K562 (cell line): ENCODE measurements around the gene EMD. TPM values are rescaled to one million over a fixed set of nuclear protein-coding genes. Genes with fewer than 3 reads are reported as not detected.

Experiments
- CEBPG ChIP-seq, 3 experiments: fragments of 200-800 bp in 1 of 3; sonication (Bioruptor generic) in 1 of 3; sonication (generic) in 1 of 3; formaldehyde crosslinking in 1 of 3; IDR thresholded peaks in 2 of 3; conservative IDR thresholded peaks in 1 of 3; 2 replicates each; pipeline versions ENCODE4 v1.6.1 to v1.8.0; 2016 to 2022; ENCODE audit warnings: missing compliant biosample characterization in 2 of 3, missing genetic modification characterization in 2 of 3, mild to moderate bottlenecking in 1 of 3, missing genetic modification reagents in 1 of 3
- ERF ChIP-seq: fragments of 450-650 bp; formaldehyde crosslinking; IDR thresholded peaks from 2 replicates; pipeline ENCODE4 v1.4.0; 2020; ENCODE audit warnings: mild to moderate bottlenecking, mixed read lengths
- GTF2E2 ChIP-seq: fragments of 200-800 bp; sonication (Bioruptor generic); IDR thresholded peaks from 2 replicates; pipeline ENCODE4 v1.6.1; 2016; ENCODE audit warnings: missing genetic modification characterization, missing compliant biosample characterization
- HNRNPL ChIP-seq: fragments of 200-400 bp; formaldehyde crosslinking; IDR thresholded peaks from 2 replicates; pipeline ENCODE4 v1.6.1; 2017; ENCODE audit warnings: low read depth, mild to moderate bottlenecking, low read length
- ID3 ChIP-seq, 2 experiments: fragments of 250-450 bp in 1 of 2; fragments of 450-650 bp in 1 of 2; sonication (Bioruptor Pico) in 1 of 2; IDR thresholded peaks; 2 replicates each; pipeline versions ENCODE4 v1.6.1 to v1.8.0; 2016 to 2021; ENCODE audit warnings: mild to moderate bottlenecking in 2 of 2, moderate library complexity in 2 of 2, missing compliant biosample characterization in 1 of 2, missing genetic modification characterization in 1 of 2
- IRF2 ChIP-seq: sonication (generic); formaldehyde crosslinking; IDR thresholded peaks from 2 replicates; pipeline ENCODE4 v1.8.1; 2022; ENCODE audit warnings: mild to moderate bottlenecking, missing genetic modification reagents
- NCOR1 ChIP-seq: fragments of 450-650 bp; IDR thresholded peaks from 2 replicates; pipeline ENCODE4 v1.6.1; 2016; ENCODE audit warnings: mild to moderate bottlenecking, moderate library complexity
- SIN3A ChIP-seq, 2 experiments: fragments of 150-350 bp in 1 of 2; IDR thresholded peaks; 2 replicates each; pipeline ENCODE4 v1.6.1; 2011 to 2016; ENCODE audit warnings: borderline replicate concordance in 2 of 2, low read depth in 2 of 2, low read length in 2 of 2, mild to moderate bottlenecking in 2 of 2, moderate library complexity in 2 of 2; ENCODE audit not compliant: control insufficient read depth in 1 of 2
- STAT6 ChIP-seq: sonication (generic); formaldehyde crosslinking; IDR thresholded peaks from 2 replicates; pipeline ENCODE4 v1.8.1; 2023; ENCODE audit warnings: mild to moderate bottlenecking, missing genetic modification reagents
- ZFP91 ChIP-seq: sonication (generic); formaldehyde crosslinking; IDR thresholded peaks from 2 replicates; pipeline ENCODE4 v1.8.0; 2022; ENCODE audit warnings: mild to moderate bottlenecking, missing genetic modification reagents
- ZNF764 ChIP-seq: fragments of 250-450 bp; sonication (Bioruptor Pico); IDR thresholded peaks from 2 replicates; pipeline ENCODE4 v1.4.0; 2020; ENCODE audit warnings: low read depth, mild to moderate bottlenecking, moderate library complexity
- polyA plus RNA-seq, 8 experiments: library from polyadenylated mRNA; depleted of rRNA in 4 of 8; stranded (reverse) in 5 of 8; unstranded in 3 of 8; fragments of >200 nt; fragmentation: Nextera tagmentation in 2 of 8; fragmentation: Illumina TruSeq in 1 of 8; extraction: Ambion mirVana in 2 of 8; extraction: Trizol in 1 of 8; gene quantifications; 2 replicates each; pipeline versions ENCODE4 v1.2.1 to v1.2.3, GENCODE V29; 2011 to 2014; ENCODE audit warnings: inconsistent platforms in 1 of 8, missing spikeins in 1 of 8
- total RNA-seq, 7 experiments: library from RNA; depleted of rRNA in 6 of 7; stranded (reverse); fragments of >200 nt in 6 of 7; fragmentation: Illumina TruSeq in 2 of 7; extraction: Trizol in 2 of 7; gene quantifications; 2 replicates each; pipeline versions ENCODE4 v1.2.1 to v1.2.3, GENCODE V29; 2011 to 2021; ENCODE audit warnings: low replicate concordance in 1 of 7
- TF ChIP-seq, protein P1 (sequence below), 2 experiments: fragments of 450-650 bp; IDR thresholded peaks; 2 replicates each; pipeline ENCODE4 v1.6.1; 2016
- TF ChIP-seq, protein P2 (sequence below), 2 experiments: fragments of 450-650 bp in 1 of 2; IDR thresholded peaks; 2 replicates each; pipeline ENCODE4 v1.6.1; 2011 to 2017; ENCODE audit warnings: low read depth in 2 of 2, antibody characterized with exemption in 1 of 2, borderline replicate concordance in 1 of 2, low read length in 1 of 2, mild to moderate bottlenecking in 1 of 2, mixed read lengths in 1 of 2; ENCODE audit not compliant: control insufficient read depth in 1 of 2

Gene EMD
- total and polyA plus RNA-seq, 9 of the 15 experiments (the other 6 are each of a cell fraction or from before 2014, with no cell fraction given): 2.3 to 206 (median 61.9) TPM

DNA sequence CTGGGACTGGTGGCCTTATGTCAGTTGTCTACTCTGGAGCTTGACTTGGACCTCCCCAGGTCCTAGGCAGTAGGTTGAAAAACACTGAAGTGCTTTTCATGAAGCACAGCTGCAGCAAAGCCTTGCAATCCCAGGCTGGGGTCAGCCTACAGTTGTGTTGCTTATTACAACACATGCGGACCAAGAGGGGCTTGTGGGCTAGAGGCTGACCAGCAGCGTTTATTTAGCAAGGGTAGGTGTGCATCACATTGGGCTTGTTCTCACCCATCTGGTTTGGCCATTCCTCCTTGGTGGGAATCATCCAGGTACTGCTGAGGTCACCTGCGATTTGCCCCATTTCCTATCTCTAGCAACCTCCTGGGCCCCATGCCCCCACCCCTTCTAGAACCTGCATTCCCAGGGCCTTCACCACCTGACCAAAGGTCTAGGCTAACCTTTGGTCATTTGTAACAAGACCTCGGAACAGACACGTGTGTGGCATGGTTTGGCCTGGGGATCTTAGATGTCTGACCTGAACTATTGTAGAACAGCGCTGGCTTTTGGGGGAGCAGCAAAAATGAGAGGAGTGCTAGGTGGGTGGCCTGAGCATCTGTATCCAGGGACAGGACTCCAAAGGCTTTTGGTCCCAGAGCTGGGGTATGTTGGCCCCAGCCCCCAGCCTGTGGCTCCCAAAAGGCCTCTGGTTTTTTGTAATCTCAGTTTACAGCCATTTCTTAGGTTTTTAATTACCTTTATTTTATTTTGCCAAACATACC is 22.1 kb downstream of the EMD start (continued):
- TF ChIP-seq IRF2 (CRISPR knock-in tag): no peak
- no peak; the same call in 1 of the 2 replicates for TF ChIP-seq CEBPG (CRISPR knock-in tag; IDR thresholded peaks at IDR 0.05)
- TF ChIP-seq CEBPG (tag; conservative IDR thresholded peaks at IDR 0.05 in 1 of 2, IDR thresholded peaks at IDR 0.05 in 1 of 2): no peak
- TF ChIP-seq, protein P1, sequence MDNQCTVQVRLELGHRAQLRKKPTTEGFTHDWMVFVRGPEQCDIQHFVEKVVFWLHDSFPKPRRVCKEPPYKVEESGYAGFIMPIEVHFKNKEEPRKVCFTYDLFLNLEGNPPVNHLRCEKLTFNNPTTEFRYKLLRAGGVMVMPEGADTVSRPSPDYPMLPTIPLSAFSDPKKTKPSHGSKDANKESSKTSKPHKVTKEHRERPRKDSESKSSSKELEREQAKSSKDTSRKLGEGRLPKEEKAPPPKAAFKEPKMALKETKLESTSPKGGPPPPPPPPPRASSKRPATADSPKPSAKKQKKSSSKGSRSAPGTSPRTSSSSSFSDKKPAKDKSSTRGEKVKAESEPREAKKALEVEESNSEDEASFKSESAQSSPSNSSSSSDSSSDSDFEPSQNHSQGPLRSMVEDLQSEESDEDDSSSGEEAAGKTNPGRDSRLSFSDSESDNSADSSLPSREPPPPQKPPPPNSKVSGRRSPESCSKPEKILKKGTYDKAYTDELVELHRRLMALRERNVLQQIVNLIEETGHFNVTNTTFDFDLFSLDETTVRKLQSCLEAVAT (IDR thresholded peaks at IDR 0.05): 0 out of 4 replicates have a peak, but pooled peaks of 1 of the 2 experiments have one; percentile 40
- no peak for TF ChIP-seq ZFP91 (CRISPR knock-in tag)
- TF ChIP-seq, protein P2, sequence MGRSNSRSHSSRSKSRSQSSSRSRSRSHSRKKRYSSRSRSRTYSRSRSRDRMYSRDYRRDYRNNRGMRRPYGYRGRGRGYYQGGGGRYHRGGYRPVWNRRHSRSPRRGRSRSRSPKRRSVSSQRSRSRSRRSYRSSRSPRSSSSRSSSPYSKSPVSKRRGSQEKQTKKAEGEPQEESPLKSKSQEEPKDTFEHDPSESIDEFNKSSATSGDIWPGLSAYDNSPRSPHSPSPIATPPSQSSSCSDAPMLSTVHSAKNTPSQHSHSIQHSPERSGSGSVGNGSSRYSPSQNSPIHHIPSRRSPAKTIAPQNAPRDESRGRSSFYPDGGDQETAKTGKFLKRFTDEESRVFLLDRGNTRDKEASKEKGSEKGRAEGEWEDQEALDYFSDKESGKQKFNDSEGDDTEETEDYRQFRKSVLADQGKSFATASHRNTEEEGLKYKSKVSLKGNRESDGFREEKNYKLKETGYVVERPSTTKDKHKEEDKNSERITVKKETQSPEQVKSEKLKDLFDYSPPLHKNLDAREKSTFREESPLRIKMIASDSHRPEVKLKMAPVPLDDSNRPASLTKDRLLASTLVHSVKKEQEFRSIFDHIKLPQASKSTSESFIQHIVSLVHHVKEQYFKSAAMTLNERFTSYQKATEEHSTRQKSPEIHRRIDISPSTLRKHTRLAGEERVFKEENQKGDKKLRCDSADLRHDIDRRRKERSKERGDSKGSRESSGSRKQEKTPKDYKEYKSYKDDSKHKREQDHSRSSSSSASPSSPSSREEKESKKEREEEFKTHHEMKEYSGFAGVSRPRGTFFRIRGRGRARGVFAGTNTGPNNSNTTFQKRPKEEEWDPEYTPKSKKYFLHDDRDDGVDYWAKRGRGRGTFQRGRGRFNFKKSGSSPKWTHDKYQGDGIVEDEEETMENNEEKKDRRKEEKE (IDR thresholded peaks at IDR 0.05; ENCODE audit: borderline replicate concordance in 1 of 2, control insufficient read depth in 1 of 2, low read depth in 2 of 2, low read length in 1 of 2): peak; percentile 78 to 82
- TF ChIP-seq ERF (CRISPR knock-in tag): peak; percentile 93
- TF ChIP-seq STAT6 (CRISPR knock-in tag): peak; percentile 78; the same call in 1 of the 2 replicates
- no peak for TF ChIP-seq ID3 (CRISPR knock-in tag; IDR thresholded peaks at IDR 0.05)
- TF ChIP-seq ID3 (tag; IDR thresholded peaks at IDR 0.05): no peak
- TF ChIP-seq NCOR1: peak; percentile 67
- TF ChIP-seq HNRNPL: no peak
- TF ChIP-seq GTF2E2 (tag): no peak
- peak in 1 of 2 experiments; percentile 93; a peak in 2 of 4 replicates for TF ChIP-seq SIN3A (IDR thresholded peaks at IDR 0.05; ENCODE audit: borderline replicate concordance in 2 of 2, control insufficient read depth in 1 of 2, low read depth in 2 of 2, low read length in 2 of 2)
- no peak for TF ChIP-seq ZNF764 (CRISPR knock-in tag)
